Esophagus muscularis mucosa (tissue), 3 donors: ENCODE results near the gene WTIP.

Source experiments
- POLR2A ChIP-seq: fragments of 450-650 bp; IDR thresholded peaks from one replicate; pipeline ENCODE4 v1.6.1; 2017; ENCODE audit warnings: antibody characterized with exemption, moderate library complexity, mild to moderate bottlenecking, low read depth
- TF ChIP-seq, protein P1 (sequence below), 3 experiments: fragments of 200-600 bp in 2 of 3; fragments of 450-650 bp in 1 of 3; sonication (generic) in 2 of 3; IDR thresholded peaks; one replicate each; pipeline ENCODE4 v1.5.1; 2017 to 2019; ENCODE audit warnings: antibody characterized with exemption in 3 of 3, mild to moderate bottlenecking in 2 of 3, moderate library complexity in 1 of 3

DNA sequence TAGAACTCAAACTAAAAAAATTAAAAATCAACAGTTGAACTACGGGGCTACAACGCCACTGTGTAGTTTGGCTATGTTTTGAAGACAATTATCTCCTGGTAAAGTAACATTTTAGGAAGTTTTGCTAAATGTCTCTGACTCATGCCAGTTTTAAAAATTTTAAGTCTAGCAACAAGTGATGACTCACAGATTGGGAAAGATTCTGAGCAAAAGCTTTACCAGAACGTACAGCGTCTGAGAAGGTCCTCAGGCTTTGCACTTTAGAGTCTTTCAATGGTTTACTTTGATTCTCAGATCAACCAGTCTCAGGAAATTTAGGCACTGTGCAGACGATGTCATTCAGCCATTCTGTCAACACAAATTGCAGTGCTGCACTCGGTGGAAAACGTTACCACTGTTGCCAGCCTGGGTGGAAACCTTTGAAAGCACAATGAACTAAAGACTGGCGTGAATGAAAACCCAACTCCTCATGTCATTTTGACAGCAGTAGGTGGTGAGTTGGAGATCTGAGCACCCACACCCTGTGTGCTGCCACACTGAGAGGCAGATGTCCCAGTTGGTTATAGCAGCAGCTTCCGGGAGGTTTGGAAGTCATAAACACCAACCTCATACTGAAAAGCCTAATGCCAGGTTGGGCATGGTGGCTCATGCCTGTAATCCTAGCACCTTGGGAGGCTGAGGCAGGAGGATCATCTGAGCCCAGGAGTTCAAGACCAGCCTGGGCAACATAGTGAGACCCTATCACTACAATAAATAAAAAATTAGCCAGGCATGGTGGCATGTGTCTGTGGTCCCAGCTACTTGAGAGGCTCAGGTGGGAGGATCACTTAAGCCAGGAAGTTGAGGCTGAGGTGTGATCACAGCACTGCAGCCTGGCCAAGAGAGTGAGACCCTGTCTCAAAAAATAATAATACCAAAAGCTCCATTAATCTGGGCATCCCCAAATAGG is 6.3 kb upstream of the WTIP start:
- TF ChIP-seq POLR2A = no peak
- TF ChIP-seq, protein P1, sequence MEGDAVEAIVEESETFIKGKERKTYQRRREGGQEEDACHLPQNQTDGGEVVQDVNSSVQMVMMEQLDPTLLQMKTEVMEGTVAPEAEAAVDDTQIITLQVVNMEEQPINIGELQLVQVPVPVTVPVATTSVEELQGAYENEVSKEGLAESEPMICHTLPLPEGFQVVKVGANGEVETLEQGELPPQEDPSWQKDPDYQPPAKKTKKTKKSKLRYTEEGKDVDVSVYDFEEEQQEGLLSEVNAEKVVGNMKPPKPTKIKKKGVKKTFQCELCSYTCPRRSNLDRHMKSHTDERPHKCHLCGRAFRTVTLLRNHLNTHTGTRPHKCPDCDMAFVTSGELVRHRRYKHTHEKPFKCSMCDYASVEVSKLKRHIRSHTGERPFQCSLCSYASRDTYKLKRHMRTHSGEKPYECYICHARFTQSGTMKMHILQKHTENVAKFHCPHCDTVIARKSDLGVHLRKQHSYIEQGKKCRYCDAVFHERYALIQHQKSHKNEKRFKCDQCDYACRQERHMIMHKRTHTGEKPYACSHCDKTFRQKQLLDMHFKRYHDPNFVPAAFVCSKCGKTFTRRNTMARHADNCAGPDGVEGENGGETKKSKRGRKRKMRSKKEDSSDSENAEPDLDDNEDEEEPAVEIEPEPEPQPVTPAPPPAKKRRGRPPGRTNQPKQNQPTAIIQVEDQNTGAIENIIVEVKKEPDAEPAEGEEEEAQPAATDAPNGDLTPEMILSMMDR (IDR thresholded peaks at IDR 0.05) = no peak
